GM19240 (cell line): Measurements from ENCODE around the gene ATP5F1A.

Source experiments
- DNase-seq: peaks from one replicate; pipeline ENCODE4 v3.0.0; 2011; ENCODE audit warnings: low spot score; ENCODE audit not compliant: insufficient read length

Gene ATP5F1A

GRCh38 chr18:46073474-46074331 is 24.4 kb downstream of the ATP5F1A start:
- DNase-seq, result no peak

GRCh38 chr18:46072959-46073358 is 25.1 kb downstream of the ATP5F1A start:
- no peak for DNase-seq

GRCh38 chr18:46072376-46072867 is 25.7 kb downstream of the ATP5F1A start:
- no peak for DNase-seq

GRCh38 chr18:46071653-46072375 is 26.3 kb downstream of the ATP5F1A start, which contains the start of gene PSTPIP2:
PSTPIP2 (minus strand) TSS chr18:46072260; CDS start chr18:46072188, 72 bp downstream.
- no peak for DNase-seq

- no peak for DNase-seq
These were observed 27.1 kb downstream of the ATP5F1A start for GRCh38 chr18:46070815-46071652.

- no peak for DNase-seq
These were observed 27.9 kb downstream of the ATP5F1A start for GRCh38 chr18:46070232-46070631.

GRCh38 chr18:46069524-46069923 is 28.6 kb downstream of the ATP5F1A start:
- no peak for DNase-seq

- DNase-seq, result no peak
These were observed 29.3 kb downstream of the ATP5F1A start for GRCh38 chr18:46068763-46069162.

- DNase-seq, result no peak
These were observed 30.6 kb downstream of the ATP5F1A start for GRCh38 chr18:46067438-46068007.

- DNase-seq, result no peak
These were observed 35.3 kb downstream of the ATP5F1A start for GRCh38 chr18:46062781-46063180.

- no peak for DNase-seq
These were observed 36.3 kb downstream of the ATP5F1A start for GRCh38 chr18:46061796-46062195.

GRCh38 chr18:46061387-46061786 is 36.7 kb downstream of the ATP5F1A start:
- DNase-seq, result no peak

GRCh38 chr18:46060359-46060841 is 37.7 kb downstream of the ATP5F1A start:
- no peak for DNase-seq

- no peak for DNase-seq
These were observed 42.3 kb downstream of the ATP5F1A start for GRCh38 chr18:46055838-46056230.

- DNase-seq, result no peak
These were observed 42.9 kb downstream of the ATP5F1A start for GRCh38 chr18:46054956-46055837.

- no peak for DNase-seq
These were observed 44.6 kb downstream of the ATP5F1A start for GRCh38 chr18:46053368-46054095.

- no peak for DNase-seq
These were observed 46.2 kb downstream of the ATP5F1A start for GRCh38 chr18:46051731-46052461.

- DNase-seq, result no peak
These were observed 47.8 kb downstream of the ATP5F1A start for GRCh38 chr18:46050268-46050667.

GRCh38 chr18:46048641-46049040 is 49.5 kb downstream of the ATP5F1A start:
- no peak for DNase-seq
